Caco-2 (cell line): ENCODE results near the gene ASIC1. TPM values are rescaled to one million over a fixed set of nuclear protein-coding genes. Genes with fewer than 3 reads are reported as not detected.

Source experiments
- BruUV-seq: library from RNA; stranded (reverse); fragments of 400-500 nt; replicated peaks from 2 replicates; lab custom pipeline; 2021; lab: Mats Ljungman, UMichigan
- CTCF ChIA-PET: fragments of 300-600 bp; sonication (Branson Sonifier 250); formaldehyde crosslinking; loops from one replicate; lab custom pipeline; 2022; ENCODE audit warnings: antibody characterized with exemption; lab: Charles Lee
- POLR2A ChIA-PET: fragments of 300-600 bp; sonication (Branson Sonifier 250); formaldehyde crosslinking; loops from one replicate; lab custom pipeline; 2022; ENCODE audit warnings: antibody characterized with exemption; lab: Charles Lee
- DNase-seq, 2 experiments: peaks; one replicate each; pipeline versions ENCODE4 v3.0.0 to v3.0.0-alpha.2; 2020 to 2022
- H3K27me3 ChIP-seq: replicated peaks from 2 replicates; pipeline ENCODE4 v1.6.0; 2011; ENCODE audit warnings: low read length; ENCODE audit not compliant: control insufficient read depth, insufficient read depth
- H3K36me3 ChIP-seq: 2 replicates; pipeline ENCODE4 v1.5.1; 2011; ENCODE audit warnings: low read length; ENCODE audit not compliant: control insufficient read depth, insufficient read depth
- H3K4me1 ChIP-seq: fragments of 250-450 bp; sonication (Bioruptor Pico); 2 replicates; pipeline ENCODE4 v1.5.1; 2020; ENCODE audit warnings: mild to moderate bottlenecking
- H3K4me3 ChIP-seq: 2 replicates; pipeline ENCODE4 v1.5.1; 2011; ENCODE audit warnings: low read depth, mild to moderate bottlenecking, control low read depth, low read length
- H3K9me3 ChIP-seq: fragments of 250-450 bp; sonication (Bioruptor Pico); 2 replicates; pipeline ENCODE4 v1.5.1; 2020; ENCODE audit warnings: mild to moderate bottlenecking, moderate library complexity
- H3K27ac Mint-ChIP-seq: one replicate; pipeline ENCODE4 v1.8.0; 2022; ENCODE audit warnings: mixed read lengths; ENCODE audit not compliant: unreplicated experiment
- H3K27me3 Mint-ChIP-seq: one replicate; pipeline ENCODE4 v1.8.0; 2022; ENCODE audit warnings: mixed read lengths; ENCODE audit not compliant: insufficient read depth, unreplicated experiment
- H3K36me3 Mint-ChIP-seq: one replicate; pipeline ENCODE4 v1.8.0; 2022; ENCODE audit warnings: mild to moderate bottlenecking, mixed read lengths; ENCODE audit not compliant: insufficient read depth, unreplicated experiment
- H3K4me1 Mint-ChIP-seq: one replicate; pipeline ENCODE4 v1.8.0; 2022; ENCODE audit warnings: low read depth, mixed read lengths; ENCODE audit not compliant: unreplicated experiment
- H3K4me3 Mint-ChIP-seq: one replicate; pipeline ENCODE4 v1.8.0; 2022; ENCODE audit warnings: mild to moderate bottlenecking, moderate library complexity, mixed read lengths; ENCODE audit not compliant: unreplicated experiment
- H3K9me3 Mint-ChIP-seq: one replicate; pipeline ENCODE4 v1.8.0; 2022; ENCODE audit warnings: mixed read lengths; ENCODE audit not compliant: unreplicated experiment
- CTCF ChIP-seq, 2 experiments: fragments of 200-600 bp in 1 of 2; IDR thresholded peaks; 1 replicate in 1 of 2; 2 replicates in 1 of 2; pipeline versions ENCODE4 v1.5.1 to v1.8.0; 2011 to 2022; ENCODE audit warnings: antibody characterized with exemption in 1 of 2, control low read depth in 1 of 2, inconsistent platforms in 1 of 2, low read depth in 1 of 2, low read length in 1 of 2, mild to moderate bottlenecking in 1 of 2, moderate library complexity in 1 of 2; ENCODE audit not compliant: insufficient read depth in 1 of 2, severe bottlenecking in 1 of 2, unreplicated experiment in 1 of 2
- intact Hi-C: fragments of 100-400 bp; cut with micrococcal nuclease; formaldehyde crosslinking; loops from one replicate; pipeline ENCODE4 v1.10.0; 2022; ENCODE audit not compliant: unreplicated experiment
- total RNA-seq: library from RNA; stranded (reverse); gene quantifications from 2 replicates; pipeline ENCODE4 v1.2.3, GENCODE V29; 2022

The ASIC1 gene
- total RNA-seq, 1 experiment from 2014 or later, result 17.8 TPM

DNA sequence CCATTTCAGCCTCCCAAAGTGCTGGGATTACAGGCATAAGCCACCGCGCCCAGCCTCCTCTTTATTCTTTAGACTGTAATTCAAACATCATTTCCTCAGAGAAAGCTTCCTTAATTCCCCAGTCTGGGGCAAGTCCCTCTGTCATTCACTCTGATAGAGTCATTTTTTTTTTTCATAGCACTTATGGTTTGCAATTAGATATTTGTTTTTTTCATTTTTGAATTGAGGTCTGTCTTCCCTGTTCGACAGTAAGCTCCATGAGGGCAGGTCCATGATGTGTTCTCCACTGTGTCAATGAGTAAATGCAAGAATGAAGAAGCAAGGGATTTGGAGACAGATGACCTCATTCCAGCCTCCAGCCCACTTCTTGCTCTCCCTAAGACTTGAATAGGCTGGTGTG is 12.1 kb downstream of the ASIC1 start:
- Mint-ChIP-seq H3K36me3 (no peaks in the 10 kb centered on the region), H3K9me3 (no peaks in the 10 kb centered on the region), H3K27ac (no peak overlapping the region), H3K27me3 (no peaks in the 10 kb centered on the region), H3K4me1 (peaks cover 12% of the 10 kb centered on the region), H3K4me3 (no peak overlapping the region)
- Histone ChIP-seq H3K27me3 (no peaks in the 10 kb centered on the region), H3K4me1 (0 out of 2 replicates have a peak, but pooled peaks cover 8% of the 10 kb centered on the region), H3K36me3 (no peaks in the 10 kb centered on the region), H3K9me3 (no peaks in the 10 kb centered on the region), H3K4me3 (no peak overlapping the region)
- ChIA-PET CTCF (interaction anchor here (0.5 to 3.3 kb wide), 9 partner anchors 13 to 1217 kb away, joined by 3 to 93 read pairs (median 22); partner anchors contain the start of genes COX14 and DDX23), POLR2A (no interaction called here)
- intact Hi-C loops, result no loop called here
- DNase-seq, result no peak
- TF ChIP-seq CTCF (IDR thresholded peaks at IDR 0.05; ENCODE audit: insufficient read depth in 1 of 2, low read depth in 1 of 2, low read length in 1 of 2, severe bottlenecking in 1 of 2, unreplicated experiment in 1 of 2), result no peak
- BruUV-seq, result no TSS peak

DNA sequence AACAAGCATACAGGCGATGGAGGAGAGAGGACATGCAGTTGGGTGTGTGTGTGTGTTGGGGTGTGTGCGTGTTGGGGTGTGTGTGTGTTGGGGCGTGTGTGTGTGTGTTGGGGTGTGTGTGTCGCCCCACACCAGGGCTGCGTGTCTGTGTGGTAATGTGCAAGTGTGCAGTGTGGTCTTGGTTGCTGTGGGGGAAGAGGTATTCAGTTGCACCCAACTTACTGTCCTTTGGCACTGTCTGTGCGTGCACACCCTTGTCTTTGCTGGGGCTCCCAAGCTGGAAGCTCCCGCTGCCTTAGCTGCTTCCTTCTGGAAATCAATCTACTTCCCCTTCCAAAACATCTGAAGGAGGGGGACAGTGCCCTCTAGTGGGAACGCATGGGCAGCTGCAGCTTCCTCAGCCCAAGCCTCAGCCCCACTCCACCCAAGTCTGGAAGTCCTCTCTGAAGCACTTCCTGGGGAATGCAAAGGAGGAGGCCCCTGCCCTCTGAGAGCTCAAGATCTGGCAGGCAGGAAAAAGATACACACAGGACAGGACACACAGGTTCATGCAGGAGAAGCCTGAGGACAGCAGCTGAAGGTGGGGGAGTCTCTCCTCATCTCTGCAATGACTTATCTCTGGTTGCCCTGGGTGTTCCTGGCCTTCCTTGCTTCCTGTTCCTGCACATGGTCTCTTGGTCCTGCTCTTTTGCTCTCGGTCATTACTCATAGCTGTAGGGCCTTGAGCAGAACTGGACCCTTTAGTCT is 13.1 kb downstream of the ASIC1 start:
- Histone ChIP-seq H3K27me3 (no peaks in the 10 kb centered on the region), H3K36me3 (no peaks in the 10 kb centered on the region), H3K4me1 (peaks cover 16% of the 10 kb centered on the region), H3K9me3 (no peaks in the 10 kb centered on the region), H3K4me3 (no peak overlapping the region)
- POLR2A ChIA-PET, result interaction anchor here (0.5 to 1.3 kb wide), 7 partner anchors 12 to 329 kb away, joined by 3 to 4 read pairs (median 4); partner anchors contain the start of genes GPD1 and TMBIM6
- peak; percentile 86 to 88 for DNase-seq
- H3K36me3 Mint-ChIP-seq, result peaks cover 5% of the 10 kb centered on the region
- no TSS peak for BruUV-seq
- H3K27me3 Mint-ChIP-seq, result no peaks in the 10 kb centered on the region
- H3K9me3 Mint-ChIP-seq, result no peaks in the 10 kb centered on the region
- no peak overlapping the region for H3K27ac Mint-ChIP-seq
- peak; percentile 88 to 98 for TF ChIP-seq CTCF (IDR thresholded peaks at IDR 0.05; ENCODE audit: insufficient read depth in 1 of 2, low read depth in 1 of 2, low read length in 1 of 2, severe bottlenecking in 1 of 2, unreplicated experiment in 1 of 2)
- peaks cover 20% of the 10 kb centered on the region for H3K4me1 Mint-ChIP-seq
- CTCF ChIA-PET, result interaction anchor here (0.6 to 3.3 kb wide), 36 partner anchors 9 to 1113 kb away, joined by 3 to 93 read pairs (median 5); partner anchors contain the start of genes ARF3, BCDIN3D, CERS5 and COX14
- intact Hi-C loops, result loop anchor here (1.0 kb wide), 6 partner anchors 13 to 294 kb away; partner anchors contain the start of gene ASIC1
- H3K4me3 Mint-ChIP-seq, result no peak overlapping the region

DNA sequence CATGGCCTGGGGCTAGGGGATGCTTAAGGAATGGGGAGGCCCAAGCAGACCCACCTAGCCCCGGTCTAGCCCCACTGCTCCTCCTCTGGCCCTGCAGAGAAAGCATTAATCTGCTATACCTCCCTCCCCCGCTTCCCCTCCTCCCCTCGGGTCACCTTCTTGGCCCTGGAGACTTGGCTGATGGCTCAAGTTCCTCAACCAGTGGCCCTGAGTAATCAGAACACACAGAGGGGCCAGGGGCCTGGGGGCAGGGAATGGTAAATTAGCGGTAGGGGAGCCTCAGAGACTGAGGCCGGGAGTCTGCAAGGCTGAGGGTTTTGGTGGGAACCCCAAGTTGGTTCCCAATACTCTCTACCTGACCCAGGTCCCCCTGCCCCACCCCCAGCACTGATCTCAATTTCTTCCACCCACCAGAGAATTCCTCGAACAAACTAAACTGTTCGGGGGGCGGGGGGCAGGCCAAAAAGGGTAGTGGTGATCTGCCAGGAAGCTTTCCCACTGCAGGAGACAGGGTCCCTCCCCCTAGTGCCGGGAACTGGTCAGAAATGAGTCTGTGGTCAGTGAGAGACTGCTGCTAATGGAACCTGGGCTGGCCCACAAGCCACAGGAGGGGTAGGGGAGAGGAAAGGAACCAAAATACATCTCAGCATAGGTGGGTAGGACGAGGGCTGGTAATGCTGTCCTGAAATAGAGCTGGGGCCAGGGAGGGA is 15.0 kb downstream of the ASIC1 start:
- H3K4me3 ChIP-seq, result no peak overlapping the region
- H3K9me3 ChIP-seq, result no peaks in the 10 kb centered on the region
- Mint-ChIP-seq H3K27me3 (no peaks in the 10 kb centered on the region), H3K36me3 (peaks cover 5% of the 10 kb centered on the region), H3K9me3 (no peaks in the 10 kb centered on the region), H3K4me3 (no peak overlapping the region), H3K4me1 (peaks cover 25% of the 10 kb centered on the region), H3K27ac (no peak overlapping the region)
- ChIA-PET CTCF (interaction anchor here (3.3 kb wide), 1 partner anchor 34 kb away, joined by 93 read pairs; no protein-coding TSS in a partner anchor), POLR2A (no interaction called here)
- BruUV-seq, result no TSS peak
- H3K36me3 ChIP-seq, result no peaks in the 10 kb centered on the region
- peaks cover 23% of the 10 kb centered on the region for H3K4me1 ChIP-seq
- intact Hi-C loops, result no loop called here
- DNase-seq, result no peak
- TF ChIP-seq CTCF (IDR thresholded peaks at IDR 0.05; ENCODE audit: insufficient read depth in 1 of 2, low read depth in 1 of 2, low read length in 1 of 2, severe bottlenecking in 1 of 2, unreplicated experiment in 1 of 2), result no peak
- no peaks in the 10 kb centered on the region for H3K27me3 ChIP-seq
